GM21529 (cell line): ENCODE data around the gene RPS16.

Experiments used
- ATAC-seq: cut with Tn5 transposase; IDR thresholded peaks from one replicate; pipeline ENCODE4 v1.9.1; 2021; ENCODE audit not compliant: unreplicated experiment

Gene RPS16

GRCh38 chr19:39423258-39424086 lies 12.3 kb downstream of the RPS16 start:
- ATAC-seq: no peak

- no peak for ATAC-seq
Measured at GRCh38 chr19:39422020-39422419, 13.7 kb downstream of the RPS16 start.

GRCh38 chr19:39420769-39421168 lies 15.0 kb downstream of the RPS16 start:
- ATAC-seq: no peak

- ATAC-seq: no peak
Measured at GRCh38 chr19:39419003-39419402, 16.7 kb downstream of the RPS16 start.

GRCh38 chr19:39417463-39418181 lies 18.1 kb downstream of the RPS16 start:
- ATAC-seq: no peak

GRCh38 chr19:39416152-39417120 lies 19.3 kb downstream of the RPS16 start:
- no peak for ATAC-seq

GRCh38 chr19:39415111-39416046 lies 20.4 kb downstream of the RPS16 start:
- ATAC-seq: no peak

GRCh38 chr19:39413911-39414608 lies 21.7 kb downstream of the RPS16 start:
- ATAC-seq: no peak

- no peak for ATAC-seq
Measured at GRCh38 chr19:39413272-39413910, 22.4 kb downstream of the RPS16 start.

- ATAC-seq: no peak
Measured at GRCh38 chr19:39412867-39413271, 22.9 kb downstream of the RPS16 start.

- peak; percentile 50 for ATAC-seq
Measured at GRCh38 chr19:39412100-39412866, 23.5 kb downstream of the RPS16 start, which contains the start of gene PLEKHG2. PLEKHG2 (plus strand) TSS chr19:39412669; CDS start chr19:39414087, 1,418 bp downstream.

- peak; percentile 24 for ATAC-seq
Measured at GRCh38 chr19:39411832-39412099, 24.0 kb downstream of the RPS16 start.

GRCh38 chr19:39411081-39411831 lies 24.5 kb downstream of the RPS16 start:
- ATAC-seq: no peak

GRCh38 chr19:39410831-39411080 lies 25.0 kb downstream of the RPS16 start:
- no peak for ATAC-seq

GRCh38 chr19:39410017-39410830 lies 25.5 kb downstream of the RPS16 start:
- ATAC-seq: no peak

GRCh38 chr19:39409208-39410016 lies 26.3 kb downstream of the RPS16 start:
- no peak for ATAC-seq
